H1 (cell line): ENCODE data around the gene DPEP1. TPM values are rescaled to one million over a fixed set of nuclear protein-coding genes. Genes with fewer than 3 reads are reported as not detected.

ENCODE experiments used
- CTCF ChIA-PET: fragments of 300-600 bp; sonication (Branson Sonifier 250); formaldehyde crosslinking; loops from one replicate; lab custom pipeline; 2021; ENCODE audit not compliant: partially characterized antibody; lab: Charles Lee
- POLR2A ChIA-PET: fragments of 300-600 bp; sonication (Branson Sonifier 250); formaldehyde crosslinking; loops from one replicate; lab custom pipeline; 2021; ENCODE audit warnings: inconsistent platforms; ENCODE audit not compliant: partially characterized antibody; lab: Charles Lee
- DNase-seq, 2 experiments: peaks; one replicate each; pipeline versions ENCODE4 v3.0.0 to v3.0.0-alpha.2; 2010 to 2022; ENCODE audit warnings: low spot score in 2 of 2, low read depth in 1 of 2, mixed read lengths in 1 of 2
- FAIRE-seq: peaks from 2 replicates; lab custom pipeline; 2011; peaks lifted over from hg19 to GRCh38; lab: Jason Lieb, UNC
- H2AFZ ChIP-seq: 2 replicates; pipeline ENCODE4 v1.8.1; 2012; ENCODE audit warnings: low read length, inconsistent platforms
- H2AK5ac ChIP-seq: 2 replicates; pipeline ENCODE4 v1.6.1; 2013; ENCODE audit warnings: low read depth, low read length
- H2BK120ac ChIP-seq: replicated peaks from 2 replicates; pipeline ENCODE3; 2013; ENCODE audit warnings: low read depth, low read length, inconsistent platforms
- H2BK12ac ChIP-seq: 2 replicates; pipeline ENCODE4 v1.6.1; 2013; ENCODE audit warnings: low read depth, low read length
- H2BK15ac ChIP-seq: 2 replicates; pipeline ENCODE4 v1.6.1; 2013; ENCODE audit warnings: low read length
- H2BK20ac ChIP-seq: 2 replicates; pipeline ENCODE4 v1.6.1; 2013; ENCODE audit warnings: low read length
- H2BK5ac ChIP-seq: 2 replicates; pipeline ENCODE4 v1.6.1; 2013; ENCODE audit warnings: low read depth, low read length
- H3K14ac ChIP-seq: 2 replicates; pipeline ENCODE4 v1.6.1; 2013; ENCODE audit warnings: inconsistent platforms; ENCODE audit not compliant: insufficient read length
- H3K18ac ChIP-seq: 2 replicates; pipeline ENCODE4 v1.6.1; 2013; ENCODE audit warnings: low read length; ENCODE audit errors: extremely low read depth
- H3K23ac ChIP-seq: 2 replicates; pipeline ENCODE4 v1.6.1; 2013; ENCODE audit warnings: inconsistent platforms; ENCODE audit not compliant: insufficient read length
- H3K23me2 ChIP-seq: 2 replicates; pipeline ENCODE4 v1.6.1; 2013; ENCODE audit warnings: low read depth, low read length
- H3K27ac ChIP-seq: 2 replicates; pipeline ENCODE4 v1.6.1; 2011; ENCODE audit warnings: low read depth, low read length, inconsistent platforms
- H3K27me3 ChIP-seq, 4 experiments: replicated peaks in 1 of 4; 1 replicate in 1 of 4; 2 replicates in 3 of 4; pipeline versions ENCODE4 v1.6.1 to v1.8.1; 2011 to 2013; ENCODE audit warnings: low read length in 3 of 4, mild to moderate bottlenecking in 3 of 4, inconsistent platforms in 2 of 4, mixed read lengths in 2 of 4, moderate library complexity in 1 of 4; ENCODE audit not compliant: control insufficient read depth in 3 of 4, insufficient read depth in 3 of 4; ENCODE audit errors: extremely low read depth in 1 of 4
- H3K36me3 ChIP-seq, 4 experiments: 2 replicates each; pipeline versions ENCODE4 v1.6.1 to v1.8.1; 2011 to 2013; ENCODE audit warnings: mild to moderate bottlenecking in 4 of 4, low read length in 3 of 4, moderate library complexity in 2 of 4, control low read depth in 1 of 4, inconsistent platforms in 1 of 4; ENCODE audit not compliant: insufficient read depth in 4 of 4, control insufficient read depth in 2 of 4
- H3K4ac ChIP-seq: replicated peaks from 2 replicates; pipeline ENCODE3; 2013; ENCODE audit warnings: low read length, low read depth, mixed read lengths, inconsistent platforms; ENCODE audit not compliant: insufficient read length
- H3K4me1 ChIP-seq, 4 experiments: replicated peaks in 1 of 4; 1 replicate in 1 of 4; 2 replicates in 3 of 4; pipeline versions ENCODE4 v1.6.1 to v1.8.1; 2011 to 2013; ENCODE audit warnings: low read length in 3 of 4, inconsistent platforms in 2 of 4, mixed read lengths in 1 of 4; ENCODE audit not compliant: insufficient read depth in 4 of 4, control insufficient read depth in 3 of 4
- H3K4me2 ChIP-seq, 2 experiments: 2 replicates each; pipeline versions ENCODE4 v1.6.1 to v1.8.1; 2011 to 2013; ENCODE audit warnings: low read depth in 2 of 2, low read length in 2 of 2, control low read depth in 1 of 2, inconsistent platforms in 1 of 2, mild to moderate bottlenecking in 1 of 2; ENCODE audit not compliant: insufficient read depth in 1 of 2
- H3K4me3 ChIP-seq, 4 experiments: fragments of 200-600, 300-600 bp in 1 of 4; sonication (generic), shearing (Covaris generic), sonication (Bioruptor Twin) in 1 of 4; 2 replicates each; pipeline versions ENCODE4 v1.5.1 to v1.8.1; 2011 to 2016; ENCODE audit warnings: low read length in 4 of 4, low read depth in 3 of 4, control low read depth in 2 of 4, inconsistent platforms in 2 of 4, mild to moderate bottlenecking in 2 of 4, mixed read lengths in 1 of 4, moderate library complexity in 1 of 4; ENCODE audit not compliant: insufficient read depth in 2 of 4; ENCODE audit errors: extremely low read depth in 1 of 4
- H3K56ac ChIP-seq: replicated peaks from 2 replicates; pipeline ENCODE3; 2013; ENCODE audit warnings: low read depth, mild to moderate bottlenecking, mixed read lengths, low read length, inconsistent platforms; ENCODE audit not compliant: insufficient read length
- H3K79me1 ChIP-seq: 2 replicates; pipeline ENCODE4 v1.6.1; 2013; ENCODE audit warnings: low read depth, low read length, control low read depth
- H3K79me2 ChIP-seq, 2 experiments: 2 replicates each; pipeline versions ENCODE4 v1.6.1 to v1.8.1; 2012 to 2013; ENCODE audit warnings: low read length in 2 of 2, mild to moderate bottlenecking in 2 of 2, inconsistent platforms in 1 of 2; ENCODE audit not compliant: insufficient read depth in 2 of 2, control insufficient read depth in 1 of 2
- H3K9ac ChIP-seq, 4 experiments: replicated peaks in 1 of 4; 1 replicate in 1 of 4; 2 replicates in 3 of 4; pipeline versions ENCODE4 v1.6.1 to v1.8.1; 2011 to 2013; ENCODE audit warnings: low read depth in 3 of 4, low read length in 3 of 4, control low read depth in 2 of 4, mild to moderate bottlenecking in 2 of 4, moderate library complexity in 2 of 4, inconsistent platforms in 1 of 4; ENCODE audit errors: extremely low read depth in 1 of 4
- H3K9me3 ChIP-seq, 2 experiments: 2 replicates each; pipeline versions ENCODE4 v1.6.1 to v1.8.1; 2012 to 2013; ENCODE audit warnings: mild to moderate bottlenecking in 2 of 2, moderate library complexity in 2 of 2, control low read depth in 1 of 2, inconsistent platforms in 1 of 2, low read depth in 1 of 2, low read length in 1 of 2, mixed read lengths in 1 of 2; ENCODE audit not compliant: insufficient read depth in 2 of 2
- H4K20me1 ChIP-seq, 2 experiments: replicated peaks in 1 of 2; 2 replicates each; pipeline versions ENCODE3 to v1.8.1; 2011 to 2013; ENCODE audit warnings: inconsistent platforms in 2 of 2, low read length in 2 of 2, mild to moderate bottlenecking in 1 of 2; ENCODE audit not compliant: insufficient read depth in 2 of 2, control insufficient read depth in 1 of 2
- H4K5ac ChIP-seq: 2 replicates; pipeline ENCODE4 v1.6.1; 2013; ENCODE audit warnings: low read length, low read depth, mixed read lengths, inconsistent platforms; ENCODE audit not compliant: insufficient read length
- H4K8ac ChIP-seq: 2 replicates; pipeline ENCODE4 v1.8.0; 2013; ENCODE audit warnings: mild to moderate bottlenecking, moderate library complexity, low read length, inconsistent platforms; ENCODE audit not compliant: insufficient read depth; ENCODE audit errors: extremely low read depth
- H4K91ac ChIP-seq: replicated peaks from 2 replicates; pipeline ENCODE3; 2013; ENCODE audit warnings: low read length, mixed read lengths, inconsistent platforms; ENCODE audit not compliant: insufficient read length
- BRCA1 ChIP-seq: IDR thresholded peaks from 2 replicates; pipeline ENCODE4 v1.6.1; 2012; ENCODE audit warnings: low read depth, low read length, improper control_type of control experiment
- GABPA ChIP-seq: IDR thresholded peaks from 2 replicates; pipeline ENCODE4 v1.6.1; 2011; ENCODE audit warnings: mild to moderate bottlenecking, low read length, moderate library complexity, borderline replicate concordance; ENCODE audit not compliant: insufficient read depth
- SIN3A ChIP-seq, 2 experiments: IDR thresholded peaks in 1 of 2; conservative IDR thresholded peaks in 1 of 2; 2 replicates each; pipeline ENCODE4 v1.6.1; 2011 to 2012; ENCODE audit warnings: low read length in 2 of 2, improper control_type of control experiment in 1 of 2, low read depth in 1 of 2, mild to moderate bottlenecking in 1 of 2
- TAF1 ChIP-seq: IDR thresholded peaks from 2 replicates; pipeline ENCODE4 v1.6.1; 2011; ENCODE audit warnings: mild to moderate bottlenecking, low read depth, low read length
- WGBS, 2 experiments: shearing (Covaris generic) in 1 of 2; methylation state at CpG; one replicate each; pipeline versions ENCODE4 v1.1.6 to v1.1.7; 2013 to 2015; ENCODE audit warnings: low lambda C conversion rate in 2 of 2, mixed read lengths in 2 of 2, inconsistent platforms in 1 of 2, low coverage in 1 of 2, missing lambda C conversion rate in 1 of 2; ENCODE audit not compliant: insufficient replicate concordance in 2 of 2, insufficient coverage in 1 of 2, insufficient read length in 1 of 2; ENCODE audit errors: extremely low coverage in 1 of 2, missing lambda C conversion rate in 1 of 2; 5-methylcytosine and 5-hydroxymethylcytosine counted together
- polyA plus RNA-seq, 7 experiments: library from polyadenylated mRNA; depleted of rRNA in 3 of 7; stranded (reverse) in 5 of 7; unstranded in 2 of 7; fragments of >200 nt in 5 of 7; fragments of 200-250 nt in 2 of 7; gene quantifications; 1 replicate in 5 of 7; 2 replicates in 1 of 7; 4 replicates in 1 of 7; pipeline versions ENCODE4 v1.2.1 to v1.2.3, GENCODE V29; 2011 to 2013; ENCODE audit warnings: missing spikeins in 2 of 7, mixed read lengths in 2 of 7
- total RNA-seq: library from RNA; stranded (reverse); fragmentation: NEBNext Ultra II Directional; extraction: Animal tissue kit (Norgen Biotek cat#: 25700); gene quantifications from 2 replicates; pipeline ENCODE4 v1.2.1, GENCODE V29; 2021
- TF ChIP-seq, protein P1 (sequence below): IDR thresholded peaks from 2 replicates; pipeline ENCODE4 v1.6.1; 2012; ENCODE audit warnings: low read length, inconsistent platforms

DPEP1 gene
- total and polyA plus RNA-seq, 2 of the 8 experiments (the other 6 are each of a cell fraction or from before 2014, with no cell fraction given) = 2.8 to 3.1 TPM

DNA sequence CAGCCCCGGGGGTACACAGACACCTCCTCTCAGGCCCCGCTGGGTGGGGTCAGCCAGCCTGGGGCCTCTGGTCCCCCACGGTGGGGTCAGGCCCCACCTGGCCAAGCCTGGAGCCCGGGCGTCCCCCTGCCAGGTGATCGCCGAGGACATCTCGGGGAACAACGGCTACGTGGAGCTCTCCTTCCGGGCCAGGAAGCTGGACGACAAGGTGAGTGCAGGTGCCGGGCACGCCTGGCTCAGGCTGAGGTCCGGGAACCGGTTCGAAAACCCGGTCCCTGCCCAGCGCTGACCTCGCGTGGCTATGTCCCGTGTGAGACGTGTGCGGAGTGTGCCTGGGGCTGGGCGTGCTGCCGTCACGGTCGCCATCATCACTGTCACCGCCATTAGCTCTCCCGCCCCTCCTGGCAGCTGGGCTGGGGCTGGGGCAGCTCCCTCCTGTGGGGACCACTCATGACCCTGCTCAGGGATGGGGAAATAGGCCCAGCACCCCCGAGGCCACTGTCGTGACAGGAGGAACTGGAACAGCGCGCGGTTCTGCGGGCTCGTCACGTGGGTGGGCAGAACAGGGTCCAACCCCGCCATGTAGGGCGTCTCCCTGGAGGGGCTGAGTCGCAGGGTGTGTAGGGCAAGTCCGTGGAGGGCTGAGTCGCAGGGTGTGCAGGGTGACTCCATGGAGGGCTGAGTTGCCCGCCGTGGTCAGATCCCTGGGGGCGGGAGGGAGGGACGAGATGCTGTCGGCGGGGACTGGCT, 29.4 kb upstream of the DPEP1 start:
- no peak overlapping the region for H4K91ac ChIP-seq
- H2AK5ac ChIP-seq = no peak overlapping the region
- no peak overlapping the region for H2BK15ac ChIP-seq
- H3K56ac ChIP-seq = no peak overlapping the region
- no peak overlapping the region; the same call in 1 of the 2 replicates for H4K8ac ChIP-seq
- CTCF ChIA-PET = interaction anchor here (1.0 to 1.6 kb wide), 5 partner anchors 16 to 258 kb away, joined by 3 to 6 read pairs (median 4); no protein-coding TSS in a partner anchor
- no peak overlapping the region for H2BK5ac ChIP-seq
- H2BK12ac ChIP-seq = no peak overlapping the region
- no peaks in the 10 kb centered on the region for H3K4me1 ChIP-seq
- H3K23ac ChIP-seq = no peak overlapping the region
- peaks cover 9 to 19% of the 10 kb centered on the region in 2 experiments; a peak in 3 of 4 replicates for H3K9me3 ChIP-seq
- POLR2A ChIA-PET = interaction anchor here (0.7 to 1.4 kb wide), 4 partner anchors 8 to 29 kb away, joined by 3 to 5 read pairs (median 4); partner anchors contain the start of genes CPNE7 and DPEP1
- no peak overlapping the region for H3K4ac ChIP-seq
- no peaks in the 10 kb centered on the region; the same call in 1 of the 2 replicates for H3K23me2 ChIP-seq
- no peak overlapping the region for H2BK120ac ChIP-seq
- no peaks in the 10 kb centered on the region for H3K27me3 ChIP-seq
- H4K5ac ChIP-seq = no peak overlapping the region
- TF ChIP-seq, protein P1, sequence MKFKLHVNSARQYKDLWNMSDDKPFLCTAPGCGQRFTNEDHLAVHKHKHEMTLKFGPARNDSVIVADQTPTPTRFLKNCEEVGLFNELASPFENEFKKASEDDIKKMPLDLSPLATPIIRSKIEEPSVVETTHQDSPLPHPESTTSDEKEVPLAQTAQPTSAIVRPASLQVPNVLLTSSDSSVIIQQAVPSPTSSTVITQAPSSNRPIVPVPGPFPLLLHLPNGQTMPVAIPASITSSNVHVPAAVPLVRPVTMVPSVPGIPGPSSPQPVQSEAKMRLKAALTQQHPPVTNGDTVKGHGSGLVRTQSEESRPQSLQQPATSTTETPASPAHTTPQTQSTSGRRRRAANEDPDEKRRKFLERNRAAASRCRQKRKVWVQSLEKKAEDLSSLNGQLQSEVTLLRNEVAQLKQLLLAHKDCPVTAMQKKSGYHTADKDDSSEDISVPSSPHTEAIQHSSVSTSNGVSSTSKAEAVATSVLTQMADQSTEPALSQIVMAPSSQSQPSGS = no peak
- TF ChIP-seq TAF1 (no peak), GABPA (no peak), BRCA1 (no peak), SIN3A (conservative IDR thresholded peaks at IDR 0.05 in 1 of 2, IDR thresholded peaks at IDR 0.05 in 1 of 2; ENCODE audit: low read depth in 1 of 2, low read length in 2 of 2) (no peak)
- TF ChIP-seq, all 59 proteins: peak for 0
- WGBS, 2 experiments = 96% methylated on average over 32 of the region's 49 CpGs; no CpG with 5 or more reads in 1 of the 2 experiments
- no peak overlapping the region for H2AFZ ChIP-seq
- no peaks in the 10 kb centered on the region for H3K79me2 ChIP-seq
- no peak overlapping the region for H3K4me3 ChIP-seq
- peaks cover 4% of the 10 kb centered on the region; the same call in 1 of the 2 replicates for H3K79me1 ChIP-seq
- H3K18ac ChIP-seq = no peak overlapping the region
- H4K20me1 ChIP-seq = peaks cover 0 to 5% of the 10 kb centered on the region in 2 experiments
- no peak overlapping the region for H2BK20ac ChIP-seq
- DNase-seq (no peak), FAIRE-seq (no peak)
- H3K14ac ChIP-seq = no peak overlapping the region
- no peak overlapping the region for H3K9ac ChIP-seq
- H3K4me2 ChIP-seq = no peak overlapping the region
- H3K27ac ChIP-seq = no peak overlapping the region
- H3K36me3 ChIP-seq = peaks cover 0 to 23% (median 11%) of the 10 kb centered on the region in 4 experiments; a peak in 6 of 8 replicates
